Thymus (tissue), 11 donors: ENCODE measurements around the gene PIEZO1. TPM values are rescaled to one million over a fixed set of nuclear protein-coding genes. Genes with fewer than 3 reads are reported as not detected.

Experiments
- DNase-seq, 9 donors: peaks; one replicate each; pipeline ENCODE4 v3.0.0-alpha.2; 2013; ENCODE audit warnings: low spot score in 9 of 9, low read depth in 6 of 9, missing footprints in 1 of 9
- H3K27ac ChIP-seq, 2 donors: one replicate each; pipeline ENCODE4 v1.5.1; 2013; ENCODE audit warnings: control low read depth in 1 of 2, low read depth in 1 of 2, low read length in 1 of 2, mild to moderate bottlenecking in 1 of 2, moderate library complexity in 1 of 2
- H3K27me3 ChIP-seq, 2 donors: one replicate each; pipeline ENCODE4 v1.5.1; 2013; ENCODE audit warnings: low read length in 1 of 2; ENCODE audit not compliant: control insufficient read depth in 2 of 2, insufficient read depth in 1 of 2
- H3K36me3 ChIP-seq, 2 donors: one replicate each; pipeline ENCODE4 v1.5.1; 2013; ENCODE audit warnings: low read length in 1 of 2, mild to moderate bottlenecking in 1 of 2, moderate library complexity in 1 of 2; ENCODE audit not compliant: control insufficient read depth in 2 of 2, insufficient read depth in 2 of 2
- H3K4me1 ChIP-seq, 2 donors: one replicate each; pipeline ENCODE4 v1.5.1; 2013; ENCODE audit warnings: low read length in 2 of 2; ENCODE audit not compliant: control insufficient read depth in 2 of 2, insufficient read depth in 2 of 2
- H3K4me3 ChIP-seq, 2 donors: one replicate each; pipeline ENCODE4 v1.5.1; 2013; ENCODE audit warnings: low read length in 2 of 2, control low read depth in 1 of 2, mild to moderate bottlenecking in 1 of 2
- H3K9me3 ChIP-seq, 2 donors: one replicate each; pipeline ENCODE4 v1.5.1; 2013; ENCODE audit warnings: low read length in 1 of 2, mild to moderate bottlenecking in 1 of 2; ENCODE audit not compliant: control insufficient read depth in 2 of 2, insufficient read depth in 1 of 2
- WGBS: extraction: QIAGEN DNeasy Blood & Tissue Kit; methylation state at CpG from one replicate; pipeline ENCODE4 v1.1.7; 2013; 5-methylcytosine and 5-hydroxymethylcytosine counted together
- polyA plus RNA-seq: library from polyadenylated mRNA; stranded (reverse); fragments of 200-250 nt; gene quantifications from one replicate; pipeline ENCODE4 v1.2.3, GENCODE V29; 2013
- total RNA-seq: library from RNA; stranded (reverse); fragments of 120-200 nt; gene quantifications from one replicate; pipeline ENCODE4 v1.2.4, GENCODE V29; 2013
- donor health status: healthy.

The PIEZO1 gene
- total and polyA plus RNA-seq, 2 donors: 25.2 to 115 TPM

GRCh38 chr16:88716201-88716600 lies 68.8 kb downstream of the PIEZO1 start:
- no peaks in the 10 kb centered on the region for H3K9me3 ChIP-seq
- peaks cover 58 to 76% of the 10 kb centered on the region in 2 donors for H3K36me3 ChIP-seq
- no peak for DNase-seq
- H3K27me3 ChIP-seq: no peaks in the 10 kb centered on the region
- no peak overlapping the region for H3K4me3 ChIP-seq
- no peak overlapping the region for H3K27ac ChIP-seq
- WGBS: 98% methylated on average over 15 of the region's 15 CpGs
- H3K4me1 ChIP-seq: no peaks in the 10 kb centered on the region

DNA sequence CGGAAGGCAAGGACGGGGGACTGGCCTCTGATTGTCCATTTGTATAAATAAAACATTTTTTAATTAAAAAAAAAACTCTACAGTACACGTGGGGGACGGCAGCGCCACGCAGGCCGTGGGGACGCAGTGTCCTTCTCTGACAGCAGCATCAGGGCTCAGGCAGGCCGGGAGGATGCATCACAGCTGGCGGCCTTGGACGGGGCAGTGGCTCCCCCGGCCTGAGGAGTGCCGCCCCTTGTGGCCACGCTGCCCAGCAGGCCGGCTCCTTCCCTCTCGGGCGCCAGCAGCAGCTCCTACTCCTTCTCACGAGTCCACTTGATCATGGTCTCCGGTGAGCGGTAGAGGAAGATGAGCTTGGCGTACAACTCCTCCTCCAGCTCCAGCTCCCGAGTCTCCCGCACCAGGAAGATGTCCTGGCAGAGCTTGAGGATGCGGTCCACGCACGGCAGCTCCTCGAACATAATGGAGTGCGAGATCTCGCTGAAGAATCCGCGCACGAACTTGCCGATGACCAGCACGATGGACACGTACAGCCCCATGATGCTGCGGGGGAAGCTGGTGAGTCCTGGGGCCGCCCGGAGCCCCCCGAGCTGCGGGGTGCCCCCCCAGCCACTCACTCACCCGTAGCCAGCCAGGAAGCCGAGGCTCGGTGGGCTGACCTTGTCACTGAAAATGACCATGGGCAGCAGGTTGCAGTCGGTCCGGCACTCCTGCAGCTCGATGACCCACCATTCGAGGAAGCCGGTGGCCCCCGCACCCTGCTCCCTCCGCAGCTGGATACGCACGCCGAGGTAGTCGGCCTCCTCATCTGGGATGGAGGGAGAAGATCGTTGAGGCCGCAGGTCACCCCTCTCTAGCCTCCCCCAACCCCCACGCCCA lies 69.5 kb downstream of the PIEZO1 start:
- 96% methylated on average over 57 of the region's 57 CpGs for whole genome bisulfite sequencing
- DNase-seq: no peak
- H3K36me3 ChIP-seq: peaks cover 54 to 73% of the 10 kb centered on the region in 2 donors

GRCh38 chr16:88714420-88715302 lies 70.4 kb downstream of the PIEZO1 start:
- DNase-seq: no peak
- H3K27me3 ChIP-seq: no peaks in the 10 kb centered on the region
- H3K4me3 ChIP-seq: no peak overlapping the region
- peaks cover 52 to 72% of the 10 kb centered on the region in 2 donors for H3K36me3 ChIP-seq
- WGBS: 96% methylated on average over 42 of the region's 42 CpGs
- no peaks in the 10 kb centered on the region for H3K4me1 ChIP-seq
- no peak overlapping the region for H3K27ac ChIP-seq
- H3K9me3 ChIP-seq: no peaks in the 10 kb centered on the region

More for the DNA sequence above, 69.5 kb downstream of the PIEZO1 start:
- H3K4me1 ChIP-seq: no peaks in the 10 kb centered on the region
- no peaks in the 10 kb centered on the region for H3K27me3 ChIP-seq
- H3K9me3 ChIP-seq: no peaks in the 10 kb centered on the region
- no peak overlapping the region for H3K27ac ChIP-seq
- H3K4me3 ChIP-seq: no peak overlapping the region

DNA sequence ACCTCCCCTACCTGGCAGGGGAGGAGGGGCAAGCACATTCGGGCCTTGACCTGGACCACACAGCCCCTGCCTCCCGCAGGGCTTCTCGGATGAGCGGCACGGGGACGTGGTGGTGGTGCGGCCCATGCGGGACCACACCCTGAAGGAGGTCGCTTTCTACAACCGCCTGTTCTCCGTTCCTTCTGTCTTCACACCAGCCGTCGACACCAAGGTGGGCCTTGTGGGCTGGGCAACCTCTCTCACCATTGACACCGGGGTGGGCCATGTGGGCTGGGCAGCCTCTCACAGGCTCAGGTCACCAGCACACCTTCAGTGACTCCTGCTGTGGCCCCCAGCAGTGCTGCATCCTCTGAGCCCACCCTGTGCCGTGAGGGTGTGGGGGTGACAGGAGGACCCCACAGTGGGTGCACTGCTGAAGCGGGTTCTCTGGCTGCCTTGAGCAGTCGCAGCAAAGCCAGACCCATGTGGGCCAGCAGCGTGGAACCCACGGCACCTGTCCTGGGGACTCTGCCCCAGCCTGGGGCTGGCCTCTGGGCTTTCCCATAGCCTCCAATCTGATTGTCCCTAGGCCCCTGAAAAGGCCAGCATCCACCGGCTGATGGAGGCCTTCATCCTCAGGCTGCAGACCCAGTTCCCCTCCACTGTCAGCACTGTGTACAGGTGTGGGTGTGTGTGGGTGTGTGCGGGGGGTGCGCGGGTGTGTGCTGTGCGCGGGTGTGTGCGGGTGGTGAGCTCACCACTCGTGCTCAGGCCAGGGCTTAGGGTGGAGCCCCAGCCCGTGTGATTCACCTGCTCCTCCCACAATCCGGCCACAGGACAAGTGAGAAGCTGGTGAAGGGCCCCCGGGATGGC lies 71.2 kb downstream of the PIEZO1 start:
- 96% methylated on average over 30 of the region's 30 CpGs for WGBS
- Histone ChIP-seq H3K9me3 (no peaks in the 10 kb centered on the region), H3K27me3 (no peaks in the 10 kb centered on the region), H3K4me1 (no peaks in the 10 kb centered on the region), H3K4me3 (no peak overlapping the region), H3K27ac (no peak overlapping the region), H3K36me3 (peaks cover 46 to 65% of the 10 kb centered on the region in 2 donors)
- DNase-seq: no peak

DNA sequence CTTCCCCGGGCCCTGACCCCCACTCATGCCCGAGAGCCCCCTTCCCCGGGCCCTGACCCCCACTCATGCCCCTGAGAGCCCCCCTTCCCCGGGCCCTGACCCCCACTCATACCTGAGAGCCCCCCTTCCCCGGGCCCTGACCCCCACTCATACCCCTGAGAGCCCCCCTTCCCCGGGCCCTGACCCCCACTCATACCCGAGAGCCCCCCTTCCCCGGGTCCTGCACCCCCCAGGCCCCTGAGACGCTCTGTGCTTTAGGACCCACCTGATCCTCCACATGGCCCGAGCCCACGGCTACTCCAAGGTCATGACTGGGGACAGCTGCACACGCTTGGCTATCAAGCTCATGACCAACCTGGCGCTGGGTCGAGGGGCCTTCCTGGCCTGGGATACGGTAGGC lies 72.0 kb downstream of the PIEZO1 start:
- WGBS: 90% methylated on average over 15 of the region's 15 CpGs
- Histone ChIP-seq H3K4me3 (no peak overlapping the region), H3K27ac (no peak overlapping the region), H3K4me1 (no peaks in the 10 kb centered on the region), H3K9me3 (no peaks in the 10 kb centered on the region), H3K36me3 (peaks cover 43 to 64% of the 10 kb centered on the region in 2 donors), H3K27me3 (no peaks in the 10 kb centered on the region)
- no peak for DNase-seq

DNA sequence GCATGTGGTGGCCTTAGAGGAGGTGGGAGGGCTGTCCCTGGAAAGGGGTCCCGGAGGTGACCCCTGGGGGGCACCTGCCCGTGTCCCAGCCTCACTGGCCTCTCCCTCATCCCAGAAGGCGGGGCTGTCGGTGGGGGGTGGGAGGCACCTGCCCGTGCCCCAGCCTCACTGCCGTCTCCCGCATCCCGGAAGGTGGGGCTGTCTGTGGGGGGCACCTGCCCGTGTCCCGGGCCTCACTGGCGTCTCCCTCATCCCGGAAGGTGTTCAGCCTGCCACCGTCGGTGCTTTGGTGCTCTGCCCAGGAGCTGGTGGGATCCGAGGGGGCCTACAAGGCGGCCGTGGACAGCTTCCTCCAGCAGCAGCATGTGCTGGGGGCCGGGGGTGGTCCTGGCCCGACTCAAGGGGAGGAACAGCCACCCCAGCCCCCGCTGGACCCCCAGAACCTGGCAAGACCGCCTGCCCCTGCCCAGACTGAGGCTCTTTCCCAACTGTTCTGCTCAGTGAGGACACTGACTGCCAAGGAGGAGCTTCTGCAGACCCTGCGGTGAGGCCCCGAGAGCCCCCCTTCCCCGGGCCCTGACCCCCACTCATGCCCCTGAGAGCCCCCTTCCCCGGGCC lies 72.5 kb downstream of the PIEZO1 start:
- WGBS: 91% methylated on average over 25 of the region's 25 CpGs
- no peak for DNase-seq
- Histone ChIP-seq H3K9me3 (no peaks in the 10 kb centered on the region), H3K4me3 (no peak overlapping the region), H3K27ac (no peak overlapping the region), H3K4me1 (peaks cover 0 to 3% of the 10 kb centered on the region in 2 donors), H3K36me3 (peaks cover 42 to 60% of the 10 kb centered on the region in 2 donors), H3K27me3 (no peaks in the 10 kb centered on the region)

GRCh38 chr16:88711750-88712340 lies 73.2 kb downstream of the PIEZO1 start:
- Histone ChIP-seq H3K4me1 (peaks cover 6 to 9% of the 10 kb centered on the region in 2 donors), H3K27ac (no peak overlapping the region), H3K9me3 (no peaks in the 10 kb centered on the region), H3K36me3 (peaks cover 36 to 54% of the 10 kb centered on the region in 2 donors), H3K4me3 (no peak overlapping the region), H3K27me3 (no peaks in the 10 kb centered on the region)
- 92% methylated on average over 18 of the region's 18 CpGs for WGBS
- DNase-seq: no peak

DNA sequence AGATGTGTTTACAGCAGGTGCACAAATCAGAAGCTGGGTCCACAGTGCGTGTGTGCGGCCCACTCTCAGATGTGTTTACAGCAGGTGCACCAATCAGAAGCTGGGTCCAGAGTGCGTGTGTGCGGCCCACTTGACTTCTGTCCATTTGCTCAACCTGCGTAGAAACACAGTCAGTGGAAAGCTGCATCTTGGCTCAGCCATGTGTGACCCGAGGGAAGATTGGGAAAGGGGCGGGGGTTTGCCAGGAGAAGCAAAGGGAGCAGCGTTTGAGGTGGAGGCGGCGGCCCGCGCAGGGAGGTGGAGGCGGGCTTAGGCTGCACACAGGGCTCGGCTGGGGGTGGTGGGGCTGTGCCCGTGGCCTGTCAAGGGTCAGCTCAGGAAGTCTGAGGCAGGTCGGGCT lies 74.5 kb downstream of the PIEZO1 start:
- H3K36me3 ChIP-seq: peaks cover 23 to 41% of the 10 kb centered on the region in 2 donors
- H3K27me3 ChIP-seq: no peaks in the 10 kb centered on the region
- H3K4me3 ChIP-seq: no peak overlapping the region
- no peak overlapping the region for H3K27ac ChIP-seq
- DNase-seq: no peak
- H3K4me1 ChIP-seq: peaks cover 6 to 14% of the 10 kb centered on the region in 2 donors
- no peaks in the 10 kb centered on the region for H3K9me3 ChIP-seq
- WGBS: 92% methylated on average over 16 of the region's 16 CpGs
